ENCODE data around the gene CASP4.

The CASP4 gene

GRCh38 chr11:104893876-104894275, 74.5 kb downstream of the CASP4 start:
- Histone ChIP-seq H3K27me3 (ENCODE audit: insufficient read depth, insufficient read length) (no peaks in the 10 kb centered on the region), H3K36me3 (ENCODE audit: insufficient read depth, insufficient read length, low read length) (no peaks in the 10 kb centered on the region), H3K4me3 (ENCODE audit: insufficient read length, low read depth) (no peak overlapping the region), H3K9ac (ENCODE audit: insufficient read length, low read depth) (no peak overlapping the region), H3K9me3 (ENCODE audit: insufficient read depth, low read length) (no peaks in the 10 kb centered on the region), H3K4me1 (ENCODE audit: insufficient read depth, insufficient read length) (no peaks in the 10 kb centered on the region)
- TF ChIP-seq SUZ12 (IDR thresholded peaks at IDR 0.05; ENCODE audit: extremely low read depth, insufficient read depth, insufficient read length) (no peak), ZNF274 (IDR thresholded peaks at IDR 0.05; ENCODE audit: low read depth, low read length) (no peak), YY1 (IDR thresholded peaks at IDR 0.05; ENCODE audit: insufficient read depth, insufficient read length) (no peak)
- DNase-seq (ENCODE audit: low read depth, low spot score) = no peak
